Measurements from ENCODE around the gene TMEM184C. TPM values are rescaled to one million over a fixed set of nuclear protein-coding genes. Genes with fewer than 3 reads are reported as not detected.

TMEM184C gene
- total and polyA plus RNA-seq, 2 of the 8 experiments (the other 6 are each of a cell fraction or from before 2014, with no cell fraction given): 11.1 to 42.4 TPM

- TF ChIP-seq CHD7 (IDR thresholded peaks at IDR 0.05; ENCODE audit: insufficient replicate concordance, low read length): no peak
- no peak for TF ChIP-seq SP1 (IDR thresholded peaks at IDR 0.05; ENCODE audit: low read depth, low read length)
- TF ChIP-seq PHF8 (conservative IDR thresholded peaks at IDR 0.05; ENCODE audit: low read depth, low read length): no peak
- TF ChIP-seq MAX (IDR thresholded peaks at IDR 0.05): no peak
- no peak for TF ChIP-seq FOSL1 (IDR thresholded peaks at IDR 0.05; ENCODE audit: insufficient read depth, low read depth, low read length)
- TF ChIP-seq BRCA1 (IDR thresholded peaks at IDR 0.05; ENCODE audit: low read depth, low read length): no peak
- no peak for TF ChIP-seq E2F6 (IDR thresholded peaks at IDR 0.05)
- TF ChIP-seq KDM4A (IDR thresholded peaks at IDR 0.05; ENCODE audit: low read depth, low read length, severe bottlenecking): no peak
Observed at GRCh38 chr4:147599206-147599605, 18.0 kb upstream of the TMEM184C start (continued).

Measured in H1 (cell line).